ENCODE data around the gene RPS6KB1. TPM values are rescaled to one million over a fixed set of nuclear protein-coding genes. Genes with fewer than 3 reads are reported as not detected.

Gene RPS6KB1
- total and polyA plus RNA-seq, 2 of the 8 experiments (the other 6 are each of a cell fraction or from before 2014, with no cell fraction given): 3.4 to 28.4 TPM

DNA sequence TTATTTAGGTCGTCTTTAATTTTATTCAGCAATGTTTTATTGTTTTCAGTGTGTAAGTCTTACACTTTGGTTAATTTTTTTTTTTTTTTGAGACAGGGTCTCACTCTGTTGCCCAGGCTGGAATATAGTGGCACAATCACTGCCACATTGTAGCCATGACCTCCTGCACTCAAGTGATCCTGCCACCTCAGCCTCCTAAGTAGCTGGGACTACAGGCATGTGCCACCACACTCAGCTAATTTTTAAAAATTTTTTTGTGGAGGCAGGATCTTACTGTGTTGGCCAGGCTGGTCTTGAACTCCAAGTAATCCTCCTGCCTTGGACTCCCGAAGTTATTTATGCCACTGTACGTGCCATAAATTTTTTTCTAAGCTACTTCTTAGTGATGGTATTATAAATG lies 14.5 kb downstream of the RPS6KB1 start:
- no peak overlapping the region for H3K4me2 ChIP-seq (ENCODE audit: insufficient read depth in 1 of 2, low read depth in 2 of 2, low read length in 2 of 2)
- H4K91ac ChIP-seq (replicated peaks; ENCODE audit: insufficient read length, low read length): no peak overlapping the region
- H2BK20ac ChIP-seq (ENCODE audit: low read length): no peak overlapping the region
- no peaks in the 10 kb centered on the region for H3K9me3 ChIP-seq (ENCODE audit: insufficient read depth in 2 of 2, low read depth in 1 of 2, low read length in 1 of 2)
- no peak overlapping the region for H2AFZ ChIP-seq (ENCODE audit: low read length)
- POLR2A ChIA-PET (ENCODE audit: partially characterized antibody): no interaction called here
- H2AK5ac ChIP-seq (ENCODE audit: low read depth, low read length): no peak overlapping the region
- H3K4me3 ChIP-seq (ENCODE audit: extremely low read depth in 1 of 4, insufficient read depth in 2 of 4, low read depth in 3 of 4, low read length in 4 of 4): no peak overlapping the region
- no peak for FAIRE-seq
- no peak overlapping the region for H2BK5ac ChIP-seq (ENCODE audit: low read depth, low read length)
- H3K56ac ChIP-seq (replicated peaks; ENCODE audit: insufficient read length, low read depth, low read length): no peak overlapping the region
- H3K14ac ChIP-seq (ENCODE audit: insufficient read length): no peak overlapping the region
- no peak overlapping the region for H3K23ac ChIP-seq (ENCODE audit: insufficient read length)
- H3K79me1 ChIP-seq (ENCODE audit: low read depth, low read length): peaks cover 2% of the 10 kb centered on the region; the same call in 1 of the 2 replicates
- no peak overlapping the region for H3K18ac ChIP-seq (ENCODE audit: extremely low read depth, low read length)
- peaks cover 0 to 11% of the 10 kb centered on the region in 2 experiments; a peak in 1 of 4 replicates for H3K79me2 ChIP-seq (ENCODE audit: control insufficient read depth in 1 of 2, insufficient read depth in 2 of 2, low read length in 2 of 2)
- no peak for DNase-seq (ENCODE audit: low read depth in 1 of 2, low spot score in 2 of 2)
- no peak overlapping the region for H4K8ac ChIP-seq (ENCODE audit: extremely low read depth, insufficient read depth, low read length)
- H2BK12ac ChIP-seq (ENCODE audit: low read depth, low read length): no peak overlapping the region
- no peak overlapping the region for H2BK15ac ChIP-seq (ENCODE audit: low read length)
- no peak overlapping the region for H3K27ac ChIP-seq (ENCODE audit: low read depth, low read length)
- H3K4me1 ChIP-seq (replicated peaks in 1 of 4; ENCODE audit: control insufficient read depth in 3 of 4, insufficient read depth in 4 of 4, low read length in 3 of 4): no peaks in the 10 kb centered on the region
- H4K20me1 ChIP-seq (replicated peaks in 1 of 2; ENCODE audit: control insufficient read depth in 1 of 2, insufficient read depth in 2 of 2, low read length in 2 of 2): no peaks in the 10 kb centered on the region
- H3K23me2 ChIP-seq (ENCODE audit: low read depth, low read length): no peaks in the 10 kb centered on the region
- no peak overlapping the region for H4K5ac ChIP-seq (ENCODE audit: insufficient read length, low read depth, low read length)
- H3K27me3 ChIP-seq (replicated peaks in 1 of 4; ENCODE audit: control insufficient read depth in 3 of 4, extremely low read depth in 1 of 4, insufficient read depth in 3 of 4, low read length in 3 of 4): no peaks in the 10 kb centered on the region
- H3K4ac ChIP-seq (replicated peaks; ENCODE audit: insufficient read length, low read depth, low read length): no peak overlapping the region
- 91% methylated on average over 3 of the region's 3 CpGs; no CpG with 5 or more reads in 1 of the 2 experiments for WGBS, 2 experiments (ENCODE audit: extremely low coverage in 1 of 2, insufficient coverage in 1 of 2, insufficient read length in 1 of 2, insufficient replicate concordance in 2 of 2, low coverage in 1 of 2, low lambda C conversion rate in 2 of 2, missing lambda C conversion rate in 1 of 2)
- no peak overlapping the region for H3K9ac ChIP-seq (replicated peaks in 1 of 4; ENCODE audit: extremely low read depth in 1 of 4, low read depth in 3 of 4, low read length in 3 of 4)
- no peak overlapping the region for H2BK120ac ChIP-seq (replicated peaks; ENCODE audit: low read depth, low read length)
- CTCF ChIA-PET (ENCODE audit: partially characterized antibody): interaction anchor here (0.7 to 1.5 kb wide), 2 partner anchors 130 to 591 kb away, joined by 4 to 8 read pairs; no protein-coding TSS in a partner anchor
- H3K36me3 ChIP-seq (ENCODE audit: control insufficient read depth in 2 of 4, insufficient read depth in 4 of 4, low read length in 3 of 4): peaks cover 0 to 4% (median 0%) of the 10 kb centered on the region in 4 experiments; a peak in 2 of 8 replicates
- TF ChIP-seq HDAC6 (IDR thresholded peaks at IDR 0.05; ENCODE audit: low read depth, low read length): no peak
- no peak for TF ChIP-seq CBX5 (IDR thresholded peaks at IDR 0.05; ENCODE audit: low read depth, low read length)
- TF ChIP-seq CREB1 (IDR thresholded peaks at IDR 0.05): no peak
- TF ChIP-seq RFX5 (IDR thresholded peaks at IDR 0.05; ENCODE audit: borderline replicate concordance, low read depth, low read length): no peak
- TF ChIP-seq YY1 (IDR thresholded peaks at IDR 0.05; ENCODE audit: low read depth, low read length): no peak
- no peak for TF ChIP-seq TBP (IDR thresholded peaks at IDR 0.05; ENCODE audit: low read depth, low read length)

Data from H1 (cell line).